HepG2 (cell line): ENCODE data around the gene GCNT2. TPM values are rescaled to one million over a fixed set of nuclear protein-coding genes. Genes with fewer than 3 reads are reported as not detected.

Source experiments
- ATAC-seq: fragments of 200-7000 bp; cut with Tn5 transposase; 3 replicates; pipeline ENCODE4 v1.9.1; 2020; ENCODE audit warnings: mild to moderate bottlenecking, moderate library complexity
- BruUV-seq: library from RNA; stranded (reverse); fragments of 400-500 nt; replicated peaks from 2 replicates; lab custom pipeline; 2021; lab: Mats Ljungman, UMichigan
- CTCF ChIA-PET: fragments of 300-600 bp; formaldehyde crosslinking; extraction: SDS; loops from one replicate; lab custom pipeline; 2021; ENCODE audit warnings: low total read pairs, inconsistent platforms, low intra/inter-chr PET ratio; lab: Yijun Ruan, JAX
- POLR2A ChIA-PET: fragments of 350-600 bp; sonication (Branson Sonifier 250); formaldehyde crosslinking; loops from one replicate; lab custom pipeline; 2020; ENCODE audit warnings: antibody characterized with exemption, inconsistent platforms; lab: Yijun Ruan, JAX
- DNase-seq: peaks from one replicate; pipeline ENCODE4 v3.0.0-alpha.2; 2015; ENCODE audit warnings: low spot score
- FAIRE-seq: peaks from 3 replicates; lab custom pipeline; 2011; peaks lifted over from hg19 to GRCh38; lab: Jason Lieb, UNC
- H2AFZ ChIP-seq: one replicate; pipeline ENCODE4 v1.6.1; 2011; ENCODE audit warnings: low read length, inconsistent platforms
- H3K27ac ChIP-seq: fragments of 300-600 bp; 3 replicates; pipeline ENCODE4 v1.8.0; 2011; ENCODE audit warnings: mixed run types, mild to moderate bottlenecking, mixed read lengths, low read length, inconsistent platforms; ENCODE audit not compliant: insufficient read depth; ENCODE audit errors: extremely low read length
- H3K27me3 ChIP-seq, 2 experiments: fragments of 200-600 bp in 1 of 2; 2 replicates in 1 of 2; 3 replicates in 1 of 2; pipeline versions ENCODE4 v1.6.0 to v1.8.0; 2011; ENCODE audit warnings: low read length in 2 of 2, mild to moderate bottlenecking in 2 of 2, moderate library complexity in 2 of 2, inconsistent platforms in 1 of 2; ENCODE audit not compliant: insufficient read depth in 2 of 2, control insufficient read depth in 1 of 2
- H3K36me3 ChIP-seq, 2 experiments: fragments of 200-600 bp in 1 of 2; replicated peaks in 1 of 2; 2 replicates in 1 of 2; 3 replicates in 1 of 2; pipeline versions ENCODE4 v1.5.1 to v1.8.0; 2011; ENCODE audit warnings: low read length in 2 of 2, inconsistent platforms in 1 of 2; ENCODE audit not compliant: insufficient read depth in 2 of 2, control insufficient read depth in 1 of 2
- H3K4me1 ChIP-seq: 2 replicates; pipeline ENCODE4 v1.5.1; 2012; ENCODE audit warnings: low read length, inconsistent platforms; ENCODE audit not compliant: insufficient read depth
- H3K4me2 ChIP-seq: 2 replicates; pipeline ENCODE4 v1.6.0; 2011; ENCODE audit warnings: low read depth, low read length, inconsistent platforms
- H3K4me3 ChIP-seq, 3 experiments: fragments of 200-600 bp in 1 of 3; sonication (generic), shearing (Covaris generic) in 1 of 3; replicated peaks in 1 of 3; 2 replicates each; pipeline ENCODE4 v1.5.1; 2011 to 2016; ENCODE audit warnings: low read length in 3 of 3, inconsistent platforms in 2 of 3, low read depth in 2 of 3, mild to moderate bottlenecking in 2 of 3, control low read depth in 1 of 3, mixed read lengths in 1 of 3; ENCODE audit not compliant: insufficient read depth in 1 of 3
- H3K79me2 ChIP-seq: one replicate; pipeline ENCODE4 v1.6.1; 2011; ENCODE audit warnings: low read length, inconsistent platforms; ENCODE audit not compliant: insufficient read depth
- H3K9ac ChIP-seq: 2 replicates; pipeline ENCODE4 v1.6.0; 2011; ENCODE audit warnings: mild to moderate bottlenecking, low read depth, low read length, inconsistent platforms; ENCODE audit not compliant: insufficient read depth
- H3K9me3 ChIP-seq: 2 replicates; pipeline ENCODE4 v1.5.1; 2012; ENCODE audit warnings: mild to moderate bottlenecking, low read length
- H4K20me1 ChIP-seq: 2 replicates; pipeline ENCODE4 v1.6.0; 2011; ENCODE audit warnings: inconsistent platforms, mild to moderate bottlenecking, low read length, moderate library complexity; ENCODE audit not compliant: insufficient read depth
- DR1 ChIP-seq: sonication (generic); formaldehyde crosslinking; IDR thresholded peaks from 2 replicates; pipeline ENCODE4 v1.8.0; 2021; ENCODE audit warnings: mild to moderate bottlenecking, missing genetic modification reagents, inconsistent platforms
- EED ChIP-seq: sonication (generic); formaldehyde crosslinking; IDR thresholded peaks from 2 replicates; pipeline ENCODE4 v1.5.0; 2020; ENCODE audit warnings: mild to moderate bottlenecking, missing genetic modification reagents
- EHMT2 ChIP-seq: fragments of 200-600 bp; sonication (generic); IDR thresholded peaks from 2 replicates; pipeline ENCODE4 v1.7.0; 2017; ENCODE audit warnings: antibody characterized with exemption, low read depth, low read length, borderline replicate concordance
- FOXA1 ChIP-seq, 2 experiments: fragments of 450-650 bp in 1 of 2; sonication (generic) in 1 of 2; formaldehyde crosslinking in 1 of 2; IDR thresholded peaks; 2 replicates each; pipeline versions ENCODE4 v1.4.0 to v1.6.1; 2016 to 2020; ENCODE audit warnings: missing genetic modification reagents in 1 of 2
- MIXL1 ChIP-seq: IDR thresholded peaks from 2 replicates; pipeline ENCODE4 v1.6.1; 2016
- PCBP1 ChIP-seq: fragments of 200-400 bp; formaldehyde crosslinking; IDR thresholded peaks from 2 replicates; pipeline ENCODE4 v1.6.1; 2017; ENCODE audit warnings: mild to moderate bottlenecking, low read depth, low read length, borderline replicate concordance
- ZIK1 ChIP-seq: sonication (generic); formaldehyde crosslinking; IDR thresholded peaks from 2 replicates; pipeline ENCODE4 v1.5.0; 2020; ENCODE audit warnings: mild to moderate bottlenecking, low read depth, missing genetic modification reagents, borderline replicate concordance
- WGBS: methylation state at CpG from one replicate; pipeline ENCODE4 v1.1.6; 2017; ENCODE audit warnings: low lambda C conversion rate; 5-methylcytosine and 5-hydroxymethylcytosine counted together
- in situ Hi-C: cut with HindIII; loops from 2 replicates; pipeline ENCODE4 v1.10.0; 2017; ENCODE audit warnings: low pct_unique_long_range_greater_than_20kb; ENCODE audit not compliant: extremely low pct_ligation_motif_present
- intact Hi-C: fragments of 100-400 bp; cut with micrococcal nuclease; formaldehyde crosslinking; loops from one replicate; pipeline ENCODE4 v1.10.0; 2022; ENCODE audit not compliant: unreplicated experiment
- polyA plus RNA-seq, 8 experiments: library from polyadenylated mRNA; depleted of rRNA in 3 of 8; stranded (reverse) in 7 of 8; unstranded in 1 of 8; fragments of >200 nt; fragmentation: Illumina TruSeq in 4 of 8; extraction: Trizol in 4 of 8; gene quantifications; 2 replicates each; pipeline versions ENCODE4 v1.2.1 to v1.2.3, GENCODE V29; 2011 to 2016; ENCODE audit warnings: low read depth in 4 of 8, missing spikeins in 1 of 8, mixed read lengths in 1 of 8; ENCODE audit not compliant: insufficient read depth in 1 of 8
- total RNA-seq, 5 experiments: library from RNA; depleted of rRNA; stranded (reverse); fragments of >200 nt; fragmentation: Illumina TruSeq; extraction: Trizol; gene quantifications; 2 replicates each; pipeline ENCODE4 v1.2.3, GENCODE V29; 2016; ENCODE audit warnings: low read depth in 1 of 5
- TF ChIP-seq, protein P1 (sequence below): sonication (generic); formaldehyde crosslinking; IDR thresholded peaks from 2 replicates; pipeline ENCODE4 v1.4.0; 2020; ENCODE audit warnings: mild to moderate bottlenecking, missing genetic modification reagents
- TF ChIP-seq, protein P2 (sequence below): sonication (generic); formaldehyde crosslinking; IDR thresholded peaks from 2 replicates; pipeline ENCODE4 v1.4.0; 2020; ENCODE audit warnings: mild to moderate bottlenecking, missing genetic modification reagents

Gene GCNT2
- total and polyA plus RNA-seq, 2 of the 13 experiments (the other 11 are each of a cell fraction or from before 2014, with no cell fraction given): 11.8 to 31.9 TPM

DNA sequence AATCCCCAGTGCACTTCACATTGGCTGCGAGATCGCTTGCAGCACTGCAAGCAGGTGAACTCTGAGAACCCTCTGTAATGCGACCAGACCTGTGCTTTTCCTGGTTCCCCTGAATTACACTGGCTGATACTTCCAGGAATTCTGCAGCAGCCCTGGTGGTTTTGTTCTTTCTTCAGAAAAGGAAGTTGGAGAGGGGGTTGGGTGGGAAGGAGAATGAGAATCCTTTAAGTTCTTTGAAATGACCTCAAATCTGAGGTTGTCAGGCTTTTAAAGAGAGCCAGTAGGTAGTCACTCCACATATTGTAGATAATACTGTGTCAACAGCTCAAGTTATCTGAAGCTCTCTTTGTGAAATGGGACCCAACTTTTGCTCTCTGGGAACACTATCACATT is 62.4 kb downstream of the GCNT2 start (continued):
- TF ChIP-seq, protein P1, sequence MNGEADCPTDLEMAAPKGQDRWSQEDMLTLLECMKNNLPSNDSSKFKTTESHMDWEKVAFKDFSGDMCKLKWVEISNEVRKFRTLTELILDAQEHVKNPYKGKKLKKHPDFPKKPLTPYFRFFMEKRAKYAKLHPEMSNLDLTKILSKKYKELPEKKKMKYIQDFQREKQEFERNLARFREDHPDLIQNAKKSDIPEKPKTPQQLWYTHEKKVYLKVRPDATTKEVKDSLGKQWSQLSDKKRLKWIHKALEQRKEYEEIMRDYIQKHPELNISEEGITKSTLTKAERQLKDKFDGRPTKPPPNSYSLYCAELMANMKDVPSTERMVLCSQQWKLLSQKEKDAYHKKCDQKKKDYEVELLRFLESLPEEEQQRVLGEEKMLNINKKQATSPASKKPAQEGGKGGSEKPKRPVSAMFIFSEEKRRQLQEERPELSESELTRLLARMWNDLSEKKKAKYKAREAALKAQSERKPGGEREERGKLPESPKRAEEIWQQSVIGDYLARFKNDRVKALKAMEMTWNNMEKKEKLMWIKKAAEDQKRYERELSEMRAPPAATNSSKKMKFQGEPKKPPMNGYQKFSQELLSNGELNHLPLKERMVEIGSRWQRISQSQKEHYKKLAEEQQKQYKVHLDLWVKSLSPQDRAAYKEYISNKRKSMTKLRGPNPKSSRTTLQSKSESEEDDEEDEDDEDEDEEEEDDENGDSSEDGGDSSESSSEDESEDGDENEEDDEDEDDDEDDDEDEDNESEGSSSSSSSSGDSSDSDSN (CRISPR knock-in tag): no peak
- TF ChIP-seq DR1 (CRISPR knock-in tag) (no peak), FOXA1 (IDR thresholded peaks at IDR 0.05) (no peak), FOXA1 (CRISPR knock-in tag; IDR thresholded peaks at IDR 0.05) (peak; percentile 68), ZIK1 (CRISPR knock-in tag) (no peak), MIXL1 (CRISPR knock-in tag) (no peak)
- TF ChIP-seq, protein P2, sequence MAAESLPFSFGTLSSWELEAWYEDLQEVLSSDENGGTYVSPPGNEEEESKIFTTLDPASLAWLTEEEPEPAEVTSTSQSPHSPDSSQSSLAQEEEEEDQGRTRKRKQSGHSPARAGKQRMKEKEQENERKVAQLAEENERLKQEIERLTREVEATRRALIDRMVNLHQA (CRISPR knock-in tag): no peak
- TF ChIP-seq, all 625 proteins: peak for 7

DNA sequence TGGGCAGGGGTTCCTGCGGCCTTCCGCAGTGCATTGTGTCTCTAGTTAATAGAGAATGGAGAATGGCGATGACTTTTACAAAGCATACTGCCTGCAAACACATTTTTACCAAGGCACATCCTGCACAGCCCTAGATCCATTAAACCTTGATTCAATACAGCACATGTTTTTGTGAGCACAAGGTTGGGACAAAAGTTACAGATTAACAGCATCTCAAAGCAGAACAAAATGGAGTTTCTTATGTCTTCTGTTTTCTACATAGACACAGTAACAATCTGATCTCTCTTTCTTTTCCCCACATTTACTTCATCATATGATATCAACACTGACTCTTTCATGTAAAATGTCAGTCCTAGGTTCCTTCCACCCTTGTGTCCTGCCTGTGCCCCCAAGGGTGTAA is 63.5 kb downstream of the GCNT2 start:
- H3K36me3 ChIP-seq: no peaks in the 10 kb centered on the region; a peak in 2 of 5 replicates
- TF ChIP-seq EHMT2 (no peak), EED (no peak), PCBP1 (no peak)
- H3K27ac ChIP-seq: no peak overlapping the region
- 95% methylated on average over 3 of the region's 3 CpGs for WGBS
- DNase-seq: no peak
- no peak for ATAC-seq
- H4K20me1 ChIP-seq: peaks cover 3% of the 10 kb centered on the region
- no peak overlapping the region for H3K4me3 ChIP-seq
- ChIA-PET CTCF (no interaction called here), POLR2A (no interaction called here)
- in situ Hi-C loops: no loop called here
- no peak overlapping the region for H3K4me2 ChIP-seq
- H3K9ac ChIP-seq: no peak overlapping the region
- no peaks in the 10 kb centered on the region for H3K79me2 ChIP-seq
- H3K4me1 ChIP-seq: peaks cover 27% of the 10 kb centered on the region
- intact Hi-C loops: no loop called here
- FAIRE-seq: no peak
- H3K9me3 ChIP-seq: no peaks in the 10 kb centered on the region
- BruUV-seq: no TSS peak
- H3K27me3 ChIP-seq: no peaks in the 10 kb centered on the region; a peak in 1 of 5 replicates
- no peak overlapping the region for H2AFZ ChIP-seq
